ENCODE results near the gene SHISA4.
"Not testable (repeated sequence)": the region's sequence is repeated elsewhere in the genome, so short reads cannot be mapped to it uniquely, and the experiment has no call there.

SHISA4 gene, protein sequence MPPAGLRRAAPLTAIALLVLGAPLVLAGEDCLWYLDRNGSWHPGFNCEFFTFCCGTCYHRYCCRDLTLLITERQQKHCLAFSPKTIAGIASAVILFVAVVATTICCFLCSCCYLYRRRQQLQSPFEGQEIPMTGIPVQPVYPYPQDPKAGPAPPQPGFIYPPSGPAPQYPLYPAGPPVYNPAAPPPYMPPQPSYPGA

DNA sequence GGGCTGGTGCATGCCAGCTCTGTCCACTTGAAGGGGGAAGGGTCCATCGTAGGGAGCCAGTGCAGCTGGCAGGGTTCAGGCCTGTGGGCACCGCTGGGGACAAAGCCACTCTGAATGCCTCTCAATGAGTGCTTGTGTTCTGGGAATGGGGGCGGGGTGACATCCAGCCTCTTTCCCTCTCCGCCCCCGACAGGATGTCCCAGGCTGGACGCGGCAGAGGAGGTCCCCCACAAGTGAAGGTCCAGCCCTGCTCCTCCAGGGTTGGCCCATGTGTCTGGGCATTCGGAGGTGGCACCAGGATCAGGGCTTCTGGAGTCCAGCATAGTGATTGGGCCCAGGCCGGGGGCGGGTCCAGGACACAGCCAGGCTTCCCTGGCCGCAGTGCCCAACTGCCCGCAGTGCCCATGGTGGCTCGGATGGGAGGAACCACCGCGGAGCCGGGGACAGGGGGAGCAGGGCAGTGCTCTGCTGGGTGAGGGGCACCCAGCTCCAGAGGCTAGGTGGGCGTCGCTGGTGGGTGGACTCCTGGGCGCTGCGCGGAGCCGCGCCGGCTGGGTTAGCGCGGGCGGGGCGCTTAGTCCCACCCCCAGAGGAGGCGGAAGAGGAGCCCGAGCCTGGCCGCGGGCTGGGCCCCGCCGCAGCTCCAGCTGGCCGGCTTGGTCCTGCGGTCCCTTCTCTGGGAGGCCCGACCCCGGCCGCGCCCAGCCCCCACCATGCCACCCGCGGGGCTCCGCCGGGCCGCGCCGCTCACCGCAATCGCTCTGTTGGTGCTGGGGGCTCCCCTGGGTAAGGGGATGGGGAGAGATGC, at the start of gene SHISA4:
Gene SHISA4, plus strand, starts transcription at position 617 of the 808 bp plus-strand sequence. Its CDS starts 97 bp downstream, at position 714.
- DNase-seq (ENCODE audit: low read depth) = no peak

DNA sequence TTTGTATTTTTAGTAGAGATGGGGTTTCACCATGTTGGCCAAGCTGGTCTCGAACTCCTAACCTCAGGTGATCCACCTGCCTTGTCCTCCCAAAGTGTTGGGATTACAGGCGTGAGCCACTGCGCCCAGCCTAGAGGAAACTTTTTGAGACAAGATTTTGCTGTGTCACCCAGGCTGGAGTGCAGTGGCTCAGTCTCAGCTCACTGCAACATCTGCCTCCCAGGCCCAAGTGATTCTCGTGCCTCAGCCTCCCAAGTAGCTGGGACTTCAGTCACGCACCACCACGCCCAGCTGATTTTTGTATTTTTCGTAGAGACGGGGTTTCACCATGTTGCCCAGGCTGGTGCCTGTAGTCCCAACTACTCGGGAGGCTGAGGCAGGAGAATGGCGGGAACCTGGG, 49.6 kb upstream of the SHISA4 start:
- DNase-seq (ENCODE audit: low read depth) = not testable (repeated sequence)

DNA sequence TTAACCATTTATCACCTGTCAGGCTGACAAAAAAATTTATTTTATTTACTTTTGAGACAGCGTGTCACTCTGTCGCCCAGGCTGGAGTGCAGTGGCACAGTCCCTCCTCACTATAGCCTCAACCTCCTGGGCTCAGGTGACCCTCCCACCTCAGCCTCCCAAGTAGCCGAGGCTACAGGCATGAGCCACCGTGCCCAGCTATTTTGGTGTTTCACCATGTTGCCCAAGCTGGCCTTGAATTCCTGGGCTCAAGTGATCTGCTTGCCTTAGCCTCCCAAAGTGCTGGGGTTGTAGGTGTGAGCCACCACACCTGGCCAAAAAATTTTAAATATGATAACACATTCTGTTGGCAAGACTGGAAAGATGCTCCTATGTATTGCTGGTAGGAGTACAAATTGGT, 48.6 kb upstream of the SHISA4 start:
- no peak for DNase-seq (ENCODE audit: low read depth)

DNA sequence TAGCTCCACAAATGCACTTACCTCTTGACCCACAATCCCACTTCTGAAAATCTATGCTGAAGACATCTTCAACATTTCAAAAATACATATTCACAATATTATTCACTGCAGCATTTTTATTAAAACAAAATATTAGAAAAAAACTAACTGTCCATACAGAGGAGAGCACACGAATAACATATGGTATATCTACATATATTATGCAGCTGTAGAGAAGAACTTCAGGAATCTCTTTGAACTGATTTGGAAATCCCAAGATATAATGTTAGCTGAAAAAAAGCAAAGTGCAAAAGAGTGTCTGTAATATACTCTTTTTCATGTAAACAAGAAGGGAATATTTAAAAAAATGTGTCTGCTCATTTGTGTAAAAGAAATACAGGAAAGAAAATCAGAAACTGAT, 48.2 kb upstream of the SHISA4 start:
- no peak for DNase-seq (ENCODE audit: low read depth)

DNA sequence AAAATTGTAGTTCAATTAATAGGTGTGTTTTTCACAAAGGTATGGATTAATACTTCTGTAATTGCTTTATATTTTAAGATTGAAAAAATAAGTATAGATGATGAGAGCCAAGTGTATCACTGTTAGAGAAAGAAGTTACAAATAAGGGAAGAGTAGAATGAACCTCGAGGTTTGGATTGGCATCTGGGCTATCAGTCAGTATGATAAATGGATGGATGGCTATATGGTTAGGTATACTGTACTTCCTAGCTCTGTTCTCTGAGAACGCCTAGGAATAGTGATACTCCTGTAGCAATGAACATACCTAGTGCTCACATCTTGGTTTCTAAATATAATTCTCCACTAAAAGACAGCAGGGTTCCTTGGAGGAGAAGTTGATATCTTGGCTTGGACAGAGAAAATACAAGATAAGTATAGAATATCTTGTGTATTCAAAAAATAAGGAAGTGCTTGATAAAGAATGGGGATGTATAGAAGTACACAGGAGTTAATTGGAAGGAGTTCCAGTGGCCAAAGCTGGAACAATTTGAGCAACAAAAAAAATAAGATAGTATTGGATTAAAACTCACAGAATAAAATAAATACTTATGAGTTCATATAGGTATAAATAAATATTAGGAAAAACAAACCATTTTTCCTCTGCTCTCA, 47.3 kb upstream of the SHISA4 start:
- DNase-seq (ENCODE audit: low read depth) = no peak

DNA sequence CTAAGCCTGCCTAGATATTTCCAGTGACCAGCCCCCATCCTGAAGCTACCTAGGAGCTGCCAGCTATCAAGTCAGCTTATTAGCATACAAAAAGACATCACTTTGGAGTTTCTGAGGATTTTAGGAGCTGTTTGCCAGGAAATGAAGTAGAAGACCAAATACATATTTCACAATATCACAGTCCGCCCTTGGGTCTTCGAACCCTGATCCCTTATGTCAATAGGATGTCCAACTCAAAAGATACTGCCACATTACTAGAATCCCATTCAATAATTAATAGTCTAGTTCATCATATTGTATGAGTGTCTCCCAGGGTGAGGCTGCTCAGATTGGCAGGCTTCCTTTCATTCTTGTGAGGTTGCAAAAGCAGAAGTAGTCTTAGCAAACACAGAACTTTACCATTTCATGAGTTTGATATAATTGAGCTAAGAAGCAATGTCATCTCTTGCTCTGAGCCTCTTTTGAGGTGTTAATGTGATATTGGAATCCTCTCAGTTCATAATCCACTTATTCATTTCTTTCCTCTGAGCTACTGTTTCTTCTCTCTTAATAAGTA, 46.1 kb upstream of the SHISA4 start:
- DNase-seq (ENCODE audit: low read depth) = no peak

DNA sequence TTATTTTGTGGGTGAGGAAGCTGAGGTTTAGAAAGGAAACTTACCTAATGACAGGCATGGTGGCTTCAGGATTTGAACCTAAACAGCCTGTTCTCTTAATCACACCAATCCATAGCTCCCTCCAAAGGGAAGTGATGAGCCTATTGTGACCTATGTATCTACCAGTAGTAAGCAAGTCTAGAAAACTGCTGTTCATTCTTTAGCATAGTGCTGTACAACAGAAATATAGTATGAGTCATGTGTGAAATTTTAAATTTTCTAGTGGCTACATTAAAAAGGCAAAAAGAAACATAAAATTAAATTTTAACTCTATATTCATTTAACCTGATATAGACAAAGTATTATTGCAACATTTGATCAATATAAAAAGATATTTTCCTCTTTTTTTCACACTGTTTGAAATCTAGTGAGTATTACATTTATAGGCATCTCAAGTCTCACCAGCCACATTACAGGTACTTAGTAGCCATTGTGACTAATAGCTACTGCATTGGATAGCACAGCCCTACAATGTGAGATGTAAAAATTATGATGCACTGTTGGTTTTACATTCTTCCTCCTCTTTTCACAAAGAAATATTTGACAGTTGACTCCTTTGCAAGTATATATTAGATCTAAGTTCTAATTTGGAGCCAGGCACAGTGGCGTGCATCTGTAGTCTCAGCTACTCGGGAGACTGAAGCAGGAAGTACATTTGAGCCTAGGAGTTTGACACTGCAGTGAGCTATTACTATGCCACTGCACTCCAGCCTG, 43.2 kb upstream of the SHISA4 start:
- no peak for DNase-seq (ENCODE audit: low read depth)

DNA sequence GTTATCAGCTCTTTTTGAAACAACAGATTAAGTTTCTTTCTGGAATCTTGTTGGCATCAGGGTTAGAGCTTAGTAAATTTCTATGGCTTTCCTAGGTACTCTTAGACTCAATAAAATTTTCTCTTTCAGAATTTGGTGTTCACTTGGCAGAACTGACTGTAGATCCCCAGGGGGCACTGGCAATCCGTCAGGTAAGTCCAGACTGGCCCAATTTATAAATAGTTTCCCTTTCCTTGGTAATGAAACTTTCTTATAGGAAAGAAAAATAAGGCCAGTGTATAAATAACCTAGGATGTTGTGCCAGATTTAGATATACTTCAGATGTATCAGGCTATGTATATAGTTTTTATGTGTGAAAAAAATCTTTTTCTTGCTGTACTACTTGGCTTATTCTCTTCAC, 41.5 kb upstream of the SHISA4 start:
- no peak for DNase-seq (ENCODE audit: low read depth)

DNA sequence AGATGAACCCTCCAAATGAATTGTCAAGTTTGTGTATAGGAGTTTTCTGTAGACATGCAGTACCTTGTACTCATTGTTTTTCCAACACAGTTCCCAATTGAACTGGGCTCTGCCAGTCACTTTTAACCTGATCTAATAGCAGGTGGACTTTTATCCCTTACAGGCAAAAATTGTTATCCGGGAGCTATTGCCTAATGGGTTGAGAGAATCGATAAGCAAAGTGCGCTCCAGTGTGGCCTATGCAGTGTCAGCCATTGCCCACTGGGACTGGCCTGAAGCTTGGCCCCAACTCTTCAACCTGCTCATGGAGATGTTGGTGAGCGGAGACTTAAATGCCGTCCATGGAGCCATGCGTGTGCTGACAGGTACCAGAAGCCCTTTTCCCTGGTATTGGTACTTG, 40.5 kb upstream of the SHISA4 start:
- DNase-seq (ENCODE audit: low read depth) = no peak

DNA sequence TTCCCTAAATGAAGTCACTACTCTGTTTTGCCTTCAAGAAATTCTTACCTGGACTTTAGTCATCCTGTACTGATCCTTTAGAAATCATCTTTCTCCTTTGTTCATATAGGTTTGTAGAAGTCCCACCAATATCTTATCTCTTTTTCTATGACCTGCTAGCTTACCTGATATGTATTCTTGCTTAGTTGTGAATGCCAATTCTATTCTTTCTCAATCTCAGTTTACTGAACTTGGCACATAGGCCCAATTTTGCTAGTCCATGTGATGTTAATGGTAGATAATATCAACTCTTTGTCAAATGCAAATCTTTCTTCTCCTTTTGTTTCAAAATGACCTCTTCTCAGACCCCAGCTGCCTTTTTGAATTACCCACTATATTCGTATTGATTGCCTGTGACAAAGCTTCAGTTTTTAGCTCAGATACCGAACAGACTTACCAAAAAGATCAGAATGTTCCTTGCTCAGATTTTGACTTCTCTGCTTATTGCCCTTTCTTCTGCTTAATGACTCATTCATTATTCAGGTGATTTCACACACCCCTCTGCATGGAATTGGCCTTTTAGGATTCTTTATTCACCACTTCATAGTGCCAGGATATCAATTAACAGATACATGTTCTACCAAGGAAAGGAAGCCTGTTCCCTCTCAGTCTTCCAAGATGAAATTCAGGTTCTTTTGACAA, 39.2 kb upstream of the SHISA4 start:
- DNase-seq (ENCODE audit: low read depth) = no peak

DNA sequence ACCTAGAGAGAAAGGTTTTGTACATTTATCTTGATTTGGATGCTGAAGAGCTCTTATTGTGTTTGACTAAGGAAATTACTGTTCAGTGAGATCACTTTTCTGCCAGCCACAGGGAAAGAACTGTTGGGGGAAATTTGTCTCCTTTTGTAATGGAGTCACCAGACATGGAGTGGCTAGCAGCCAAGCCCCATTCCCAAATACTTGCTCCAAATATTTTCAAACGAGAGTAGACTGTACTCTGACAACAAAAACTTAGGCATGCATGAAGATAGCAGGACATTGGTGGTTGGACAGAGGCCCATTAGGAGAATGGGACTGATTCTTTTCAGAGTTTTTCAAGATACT, 38.7 kb upstream of the SHISA4 start:
- no peak for DNase-seq (ENCODE audit: low read depth)

DNA sequence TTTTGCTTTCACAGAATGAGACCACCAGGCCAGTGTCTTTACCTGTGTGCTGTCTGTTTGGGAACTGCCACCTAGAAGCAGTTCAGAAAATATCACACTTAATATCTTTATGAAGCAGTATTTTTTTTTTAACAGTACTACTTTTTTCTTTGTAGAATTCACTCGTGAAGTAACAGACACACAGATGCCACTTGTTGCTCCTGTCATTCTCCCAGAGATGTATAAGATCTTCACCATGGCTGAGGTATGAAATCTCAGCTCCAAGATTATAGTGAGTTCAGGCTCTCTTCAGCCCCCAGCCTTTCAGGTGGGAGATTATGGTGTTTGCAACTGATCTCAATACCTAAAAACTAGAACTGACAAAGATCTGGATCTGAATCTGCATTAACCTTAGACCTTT, 36.7 kb upstream of the SHISA4 start:
- DNase-seq (ENCODE audit: low read depth) = no peak

DNA sequence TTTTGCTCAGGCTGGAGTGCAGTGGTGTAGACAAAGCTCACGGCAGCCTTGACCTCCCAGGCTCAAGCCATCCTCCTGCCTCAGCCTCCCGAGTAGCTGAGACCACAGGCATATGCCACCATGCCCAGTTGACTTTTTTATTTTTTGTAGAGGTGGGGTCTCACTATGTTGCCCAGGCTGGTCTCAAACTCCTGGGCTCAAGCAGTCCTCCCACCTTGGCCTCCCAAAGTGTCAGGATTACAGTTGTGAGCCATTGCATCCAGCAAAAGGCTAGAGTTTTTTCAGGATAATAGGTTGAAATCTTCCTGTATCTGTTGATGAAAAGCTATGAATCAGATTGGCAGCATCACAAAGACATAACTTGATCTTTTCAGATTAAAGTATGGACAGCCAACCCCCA, 32.0 kb upstream of the SHISA4 start:
- DNase-seq (ENCODE audit: low read depth) = not testable (repeated sequence)

DNA sequence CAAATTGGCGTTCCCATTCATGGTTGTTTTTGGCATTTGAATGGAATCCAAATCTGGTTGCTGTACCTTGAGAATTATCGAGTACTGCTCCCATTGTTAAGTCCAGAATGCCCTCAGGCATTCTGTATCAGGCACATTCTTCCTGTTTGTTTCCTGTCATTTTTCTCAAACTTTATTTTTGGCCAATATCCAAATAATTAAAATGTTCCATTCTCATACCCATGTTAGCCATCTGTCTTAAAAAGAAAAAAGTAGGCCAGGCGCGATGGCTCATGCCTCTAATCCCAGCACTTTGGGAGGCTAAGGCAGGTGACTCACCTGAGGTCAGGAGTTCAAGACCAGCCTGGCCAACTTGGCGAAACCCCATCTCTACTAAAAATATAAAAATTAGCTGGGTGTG, 29.3 kb upstream of the SHISA4 start:
- DNase-seq (ENCODE audit: low read depth) = no peak

DNA sequence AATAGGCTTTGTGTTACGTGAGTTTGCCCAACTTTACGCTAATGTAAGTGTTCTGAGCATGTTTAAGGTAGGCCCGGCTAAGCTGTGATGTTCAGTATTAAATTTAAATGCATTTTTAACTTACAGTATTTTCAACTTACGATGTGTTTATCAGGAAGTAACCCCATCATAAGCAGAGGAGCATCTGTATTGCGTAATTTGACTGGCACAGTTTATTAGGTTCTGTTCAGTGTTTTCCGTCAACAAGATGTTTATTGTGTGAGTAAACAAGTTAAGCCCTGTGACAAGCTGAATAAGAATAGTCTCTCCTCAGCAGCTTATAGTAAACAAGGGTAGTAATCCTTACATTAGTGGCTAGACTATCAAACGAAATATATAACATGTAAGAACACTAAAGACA, 27.2 kb upstream of the SHISA4 start:
- no peak for DNase-seq (ENCODE audit: low read depth)

DNA sequence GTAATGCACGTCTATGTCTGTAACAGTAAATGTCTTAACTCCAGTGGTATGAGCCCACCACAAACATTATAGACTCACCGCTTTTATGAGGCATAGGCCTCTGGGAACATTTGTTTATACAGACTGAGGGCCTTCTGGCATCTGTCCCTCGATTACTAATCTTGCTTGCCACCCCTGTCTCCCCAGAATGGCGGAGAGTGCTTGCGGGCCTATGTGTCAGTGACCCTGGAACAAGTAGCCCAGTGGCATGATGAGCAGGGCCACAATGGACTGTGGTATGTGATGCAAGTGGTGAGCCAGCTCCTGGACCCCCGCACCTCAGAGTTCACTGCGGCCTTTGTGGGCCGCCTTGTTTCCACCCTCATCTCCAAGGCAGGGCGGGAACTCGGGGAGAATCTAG, 18.3 kb upstream of the SHISA4 start:
- DNase-seq (ENCODE audit: low read depth) = no peak

DNA sequence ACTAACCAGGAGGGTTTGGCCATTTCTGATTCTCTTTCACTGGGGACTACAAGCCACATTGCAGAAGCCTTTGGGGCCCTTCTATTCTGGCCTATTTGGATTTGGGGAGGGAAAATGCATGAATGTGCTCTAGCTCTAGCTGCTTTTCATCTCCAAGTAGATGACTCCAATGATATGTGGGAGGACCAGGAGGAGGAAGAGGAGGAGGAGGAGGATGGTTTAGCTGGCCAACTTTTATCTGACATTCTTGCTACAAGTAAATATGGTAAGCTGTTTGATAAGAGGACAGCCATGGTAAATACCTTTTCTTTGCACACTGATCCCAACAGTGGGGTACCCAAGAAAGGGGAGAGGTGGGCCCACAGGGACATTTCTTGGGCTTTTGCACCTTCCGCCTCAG, 14.0 kb upstream of the SHISA4 start:
- no peak for DNase-seq (ENCODE audit: low read depth)

DNA sequence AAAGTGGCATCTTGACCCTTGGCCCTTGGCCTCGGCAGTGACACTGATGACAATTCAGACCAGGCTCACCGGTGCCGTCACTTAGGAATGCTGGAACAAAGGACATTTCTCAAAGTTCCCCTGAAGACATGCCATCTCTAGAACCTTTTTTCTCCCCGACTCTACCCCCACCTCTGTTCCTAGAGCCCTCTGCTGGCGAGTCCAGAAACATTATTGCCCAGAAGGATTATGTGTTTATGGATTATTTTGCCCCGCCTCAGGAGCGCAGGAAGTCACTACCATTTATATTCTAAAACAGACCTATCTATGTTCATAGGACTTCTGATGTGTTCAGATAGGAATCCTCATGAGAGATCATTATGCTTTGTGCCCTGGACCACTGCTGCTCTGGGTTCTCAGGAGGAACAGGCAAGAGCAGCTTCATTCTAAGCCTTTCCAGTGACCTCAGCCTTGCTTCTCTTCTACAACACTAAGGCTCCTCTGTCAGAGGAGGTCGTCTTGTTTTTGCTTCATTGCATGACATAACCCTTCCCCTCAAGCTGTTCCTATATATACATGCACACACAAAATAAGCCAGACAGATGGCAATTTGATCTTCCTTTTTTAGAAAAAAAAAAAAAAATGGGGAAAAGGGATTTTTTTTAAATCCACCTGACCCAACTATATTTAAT, 12.4 kb upstream of the SHISA4 start:
- no peak for DNase-seq (ENCODE audit: low read depth)

DNA sequence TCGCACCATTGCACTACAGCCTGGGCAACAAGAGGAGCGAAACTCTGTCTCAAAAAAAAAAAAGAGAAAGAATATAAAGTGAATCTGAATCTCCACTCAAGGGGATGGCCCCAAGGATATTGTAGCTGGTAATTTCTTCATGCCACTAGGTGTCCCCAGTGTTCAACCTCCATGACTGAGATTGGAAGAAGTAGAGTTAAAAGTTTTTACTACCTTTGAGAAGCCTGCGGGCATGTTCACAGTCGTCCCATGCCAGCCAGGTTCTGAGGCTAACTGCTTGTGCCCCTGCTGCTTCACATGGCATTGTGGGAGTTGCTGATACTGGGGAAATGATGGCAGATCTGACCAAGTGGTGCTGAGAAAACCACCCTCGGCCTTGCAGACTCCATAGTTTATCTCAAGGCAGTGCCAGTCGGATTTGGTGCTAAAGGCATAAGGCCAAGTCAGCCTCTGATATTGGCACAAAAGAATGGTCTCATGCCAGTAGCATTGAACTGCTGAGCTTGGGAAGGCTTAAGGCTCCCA, 10.8 kb upstream of the SHISA4 start:
- DNase-seq (ENCODE audit: low read depth) = no peak

DNA sequence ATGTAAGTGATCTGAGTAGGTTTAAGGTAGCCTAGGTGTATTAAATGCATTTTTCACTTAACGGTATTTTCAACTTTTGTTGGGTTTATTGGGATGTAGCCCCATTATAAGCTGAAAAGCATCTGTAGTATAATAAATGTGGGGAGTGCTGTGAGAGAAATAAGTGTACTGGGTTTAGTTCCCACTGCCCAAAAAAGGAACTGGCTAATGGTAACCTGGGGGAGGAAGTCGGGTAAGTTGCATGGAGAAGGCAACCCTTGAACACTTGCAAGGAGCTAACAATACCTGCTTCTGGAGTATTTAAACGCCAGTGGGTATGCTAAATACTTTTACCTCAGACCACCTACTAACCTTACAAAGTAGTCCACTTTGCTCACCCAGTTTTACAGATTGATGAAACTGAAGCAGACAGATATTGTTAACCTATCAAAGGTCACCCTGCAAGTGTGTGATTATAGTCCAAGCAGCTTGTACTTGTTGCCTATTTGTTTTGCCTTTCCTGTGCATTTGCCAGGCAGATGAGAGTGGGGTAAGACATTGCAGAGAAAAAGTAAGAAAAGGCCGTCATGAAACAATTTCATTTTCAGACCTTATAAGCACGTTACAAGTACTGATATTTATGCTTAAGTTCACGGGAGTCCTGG, 7.6 kb upstream of the SHISA4 start:
- DNase-seq (ENCODE audit: low read depth) = no peak

DNA sequence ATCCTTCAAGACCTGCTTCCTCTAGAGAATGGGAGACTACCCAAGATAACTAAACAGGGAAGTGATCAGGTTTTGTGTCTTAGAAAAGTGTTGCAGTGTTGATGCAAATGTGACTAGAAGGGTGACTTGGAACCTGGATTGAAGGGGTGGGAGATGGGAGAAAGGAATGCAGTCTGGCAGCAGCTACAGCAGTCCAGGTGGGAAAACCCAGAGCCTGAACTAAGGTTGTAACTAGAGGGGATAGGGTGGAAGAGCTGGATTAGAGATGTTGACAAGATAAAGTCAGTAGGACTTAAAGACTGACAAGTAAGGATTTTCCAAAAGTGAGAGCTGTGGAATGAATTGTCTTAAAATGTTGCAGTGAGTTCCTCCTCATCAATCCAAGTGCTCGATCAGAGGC, 7.1 kb upstream of the SHISA4 start:
- DNase-seq (ENCODE audit: low read depth) = no peak
